Dermis microvascular lymphatic vessel endothelial cell (primary cell): ENCODE measurements around the gene CDH23. TPM values are rescaled to one million over a fixed set of nuclear protein-coding genes. Genes with fewer than 3 reads are reported as not detected.

Experiments
- DNase-seq, 2 donors: peaks; one replicate each; pipeline versions ENCODE4 v3.0.0 to v3.0.0-alpha.2; 2010; ENCODE audit warnings: low read depth in 2 of 2
- total RNA-seq: library from RNA; depleted of rRNA; stranded (reverse); fragments of >200 nt; gene quantifications from 2 replicates; pipeline ENCODE4 v1.2.1, GENCODE V29; 2014

The CDH23 gene
- total RNA-seq, 1 donor from 2014 or later: under 0.01 TPM

DNA sequence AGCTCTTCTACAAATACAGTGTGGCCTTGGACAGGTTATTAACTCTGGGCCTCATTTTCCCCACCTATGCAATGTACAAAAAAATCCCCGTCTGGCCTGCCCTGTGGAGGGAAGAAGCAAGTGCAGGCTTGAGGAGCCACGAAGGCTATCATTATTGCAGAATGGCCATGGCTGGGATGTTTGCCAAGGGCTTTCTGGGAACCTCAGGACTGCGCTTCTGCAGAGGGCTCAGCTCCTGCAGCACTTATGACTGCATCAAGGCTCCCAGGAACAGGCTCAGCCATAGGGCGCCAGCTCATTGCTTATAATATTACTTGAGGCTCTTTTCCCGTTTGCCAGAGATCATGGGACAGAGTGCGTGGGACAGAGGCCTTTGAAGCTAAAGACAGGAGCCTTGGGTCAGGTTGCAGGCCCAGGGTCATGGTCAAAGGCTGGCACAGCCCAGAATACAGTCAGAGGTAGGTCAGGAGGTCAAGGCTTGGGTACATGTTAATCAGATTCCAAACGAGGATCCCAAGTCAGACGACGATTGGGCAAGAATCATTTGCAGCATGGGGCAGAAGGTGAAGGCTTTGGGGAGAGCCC is 343.4 kb downstream of the CDH23 start:
- no peak for DNase-seq

DNA sequence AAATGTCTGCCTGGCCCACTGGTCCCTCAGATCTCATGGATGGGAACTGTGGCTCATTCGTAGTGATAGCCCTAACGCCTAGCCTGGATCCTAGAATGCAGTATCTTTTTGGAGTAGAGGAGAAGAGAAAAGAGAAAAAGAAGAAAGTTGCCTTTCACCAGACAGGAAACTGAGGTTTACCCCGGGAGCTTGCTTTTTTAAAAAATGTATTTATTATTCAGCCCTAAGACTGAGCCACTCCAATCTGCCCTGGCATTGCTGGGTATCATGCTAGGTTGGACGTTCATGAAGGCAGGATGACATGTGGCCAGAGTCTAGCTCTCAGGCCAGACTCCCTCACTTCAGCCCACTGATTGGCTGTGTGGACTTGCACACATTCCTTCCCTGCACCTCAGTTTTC is 344.3 kb downstream of the CDH23 start:
- no peak for DNase-seq

DNA sequence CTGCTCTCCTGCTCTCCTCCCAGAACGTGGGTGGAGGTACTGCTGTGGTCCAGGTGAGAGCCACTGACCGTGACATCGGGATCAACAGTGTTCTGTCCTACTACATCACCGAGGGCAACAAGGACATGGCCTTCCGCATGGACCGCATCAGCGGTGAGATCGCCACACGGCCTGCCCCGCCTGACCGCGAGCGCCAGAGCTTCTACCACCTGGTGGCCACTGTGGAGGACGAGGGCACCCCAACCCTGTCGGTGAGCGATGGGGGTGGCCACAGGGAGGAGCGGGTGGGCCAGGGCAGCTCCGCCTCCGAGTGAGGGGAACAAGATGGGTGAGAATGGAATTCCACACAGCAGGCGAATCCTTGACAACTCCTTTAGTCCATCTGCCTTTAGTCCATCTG is 345.0 kb downstream of the CDH23 start:
- no peak for DNase-seq

DNA sequence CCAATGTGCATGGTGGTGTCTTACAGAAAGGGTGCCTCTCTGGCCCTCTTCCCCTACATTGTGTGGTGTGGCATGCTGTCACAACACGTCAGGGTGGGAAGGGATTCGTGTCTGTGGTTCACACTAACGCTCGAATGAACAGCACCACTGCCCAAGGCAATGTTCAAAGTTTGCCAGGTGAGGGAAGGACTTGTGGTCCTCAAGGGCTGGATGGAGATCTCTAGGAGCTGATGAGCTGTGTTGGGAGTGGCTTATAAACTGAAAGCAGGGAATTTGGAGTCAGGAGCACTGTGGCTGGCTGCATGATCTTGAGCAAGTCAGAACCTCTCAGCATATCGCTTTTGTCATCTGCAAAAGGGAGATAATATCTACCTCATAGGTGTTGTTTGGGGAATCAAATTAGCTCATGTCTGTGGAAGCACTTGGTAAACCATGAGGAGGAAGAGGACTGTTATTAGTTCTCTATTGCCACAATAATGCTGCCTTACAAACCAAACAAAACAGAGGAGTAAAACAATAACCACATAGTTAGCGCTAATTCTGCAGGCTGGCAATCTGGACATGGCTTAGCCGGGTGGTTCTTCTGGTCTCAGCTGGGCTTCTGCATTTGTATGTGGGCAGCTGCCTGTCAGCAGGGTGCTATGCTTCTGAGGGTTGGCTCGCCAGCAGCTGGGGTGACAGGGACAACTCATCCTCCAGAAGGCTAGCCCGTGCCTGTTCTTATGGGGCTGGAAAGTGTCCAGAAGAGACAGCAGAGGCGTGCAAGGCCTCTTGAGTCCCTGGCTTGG is 345.8 kb downstream of the CDH23 start:
- DNase-seq: no peak

DNA sequence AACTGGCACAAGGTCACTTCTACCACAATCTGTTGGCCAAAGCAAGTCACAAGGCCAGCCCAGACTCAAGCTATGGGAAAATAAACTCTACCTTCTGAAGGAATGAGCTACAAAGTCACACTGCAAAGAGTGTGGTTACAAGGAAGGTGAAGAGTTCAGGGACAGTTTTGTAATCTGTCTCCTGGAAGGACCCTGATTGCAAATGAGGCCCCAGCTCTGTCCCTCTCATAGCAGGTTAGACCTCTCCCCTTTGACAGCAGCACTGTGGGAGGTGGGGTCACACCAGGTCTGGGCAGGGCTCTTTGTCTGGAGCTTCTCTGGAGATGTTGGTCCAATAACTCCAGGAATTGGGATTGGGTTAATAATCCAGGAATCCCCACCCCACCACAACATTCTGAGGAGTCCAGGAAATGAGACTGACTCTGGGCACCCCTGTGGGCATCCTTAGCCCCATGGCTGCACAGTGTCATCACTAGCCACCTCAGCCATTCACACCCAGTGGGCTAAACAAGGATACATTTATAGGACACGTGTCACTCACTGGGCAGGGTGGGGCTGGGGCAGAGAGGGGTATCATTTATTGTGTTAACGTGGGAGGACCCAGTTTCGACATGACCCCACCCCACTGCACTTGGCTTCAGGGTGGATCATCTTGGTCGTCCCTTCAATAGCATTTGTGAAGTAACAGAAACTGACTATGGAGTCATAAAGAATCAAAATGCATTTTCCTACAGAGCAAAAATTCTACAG is 346.5 kb downstream of the CDH23 start:
- no peak for DNase-seq

DNA sequence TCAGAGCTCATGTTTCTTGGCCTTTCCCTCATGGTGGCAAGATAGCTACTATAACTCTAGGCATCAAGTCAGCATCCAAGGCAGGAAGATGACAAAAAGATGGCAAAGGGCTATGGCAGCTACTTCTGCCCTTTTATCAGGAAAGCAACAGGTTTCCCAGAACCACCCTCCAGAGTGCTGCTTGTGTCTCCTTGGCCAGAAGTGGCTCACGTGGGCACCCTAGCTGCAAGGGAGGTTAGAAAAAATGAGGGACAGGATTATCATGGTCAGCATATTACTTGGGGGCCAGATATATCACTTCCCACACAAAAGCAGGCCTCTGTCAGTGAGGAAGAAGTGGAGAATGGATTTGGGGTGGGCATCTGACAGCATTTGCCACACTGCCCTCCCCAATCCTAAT is 347.1 kb downstream of the CDH23 start:
- no peak for DNase-seq

DNA sequence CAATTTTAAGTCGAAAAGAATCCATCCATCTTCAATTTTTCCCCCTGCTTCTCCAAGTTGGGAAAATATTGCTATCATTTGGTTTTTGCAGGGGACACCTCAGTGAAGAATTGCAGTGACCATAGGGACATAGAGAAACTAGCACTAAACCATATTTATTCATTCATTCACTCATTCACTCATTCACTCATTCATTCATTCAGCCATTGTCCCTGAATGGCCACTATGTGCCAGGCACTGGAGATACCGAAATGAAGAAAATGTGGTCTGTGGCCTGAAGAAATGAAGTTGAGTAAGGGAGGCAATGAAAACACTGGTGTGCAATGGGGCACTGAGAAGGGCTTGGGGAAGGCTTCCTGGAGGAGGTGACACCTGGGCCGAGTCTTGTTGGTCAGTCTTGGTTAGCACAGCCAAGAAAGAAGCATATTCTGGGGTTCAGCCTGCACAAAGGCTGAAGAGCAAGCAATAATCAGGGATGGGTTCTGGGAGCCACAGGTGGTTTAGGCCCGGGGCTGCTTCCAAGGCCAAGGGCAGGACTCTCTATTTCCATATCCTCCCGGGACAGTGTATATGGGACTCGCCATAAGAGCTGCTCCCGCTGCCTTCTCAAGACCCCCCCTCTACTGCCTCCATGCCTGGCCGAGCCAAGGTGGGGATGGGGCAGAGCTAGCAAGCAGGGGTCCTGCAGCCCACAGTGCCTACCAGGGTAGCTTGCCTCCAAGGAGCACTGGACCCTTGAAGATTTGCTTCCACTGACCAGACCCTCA is 348.4 kb downstream of the CDH23 start:
- DNase-seq: no peak

DNA sequence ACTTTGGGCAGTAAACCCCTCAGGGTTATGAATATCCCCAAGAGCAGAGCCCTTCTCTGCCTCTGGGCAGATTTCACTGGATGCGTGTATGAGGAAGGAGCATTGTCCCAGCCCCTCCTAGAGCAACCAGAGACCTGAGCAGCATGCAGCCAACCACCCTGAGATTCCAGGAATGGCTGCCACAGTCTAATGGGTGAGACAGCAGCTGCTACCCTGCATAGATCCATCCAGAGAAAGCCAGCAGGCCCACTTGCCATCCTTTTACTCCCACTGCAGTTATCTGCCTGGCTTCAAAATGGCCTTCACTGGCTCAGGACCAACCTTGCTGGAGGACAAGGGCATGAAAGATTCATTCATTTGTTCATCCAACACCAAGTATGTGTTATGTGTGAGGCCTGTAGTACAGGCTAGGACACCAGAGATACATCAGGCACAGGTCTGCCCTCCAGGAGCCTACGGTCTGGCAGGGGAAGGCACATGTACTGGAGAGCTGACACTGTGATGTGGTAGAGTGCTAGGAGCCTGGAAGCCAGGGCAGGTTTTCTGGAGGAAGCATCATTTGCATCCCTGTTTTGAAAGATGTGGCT is 349.0 kb downstream of the CDH23 start:
- no peak for DNase-seq

DNA sequence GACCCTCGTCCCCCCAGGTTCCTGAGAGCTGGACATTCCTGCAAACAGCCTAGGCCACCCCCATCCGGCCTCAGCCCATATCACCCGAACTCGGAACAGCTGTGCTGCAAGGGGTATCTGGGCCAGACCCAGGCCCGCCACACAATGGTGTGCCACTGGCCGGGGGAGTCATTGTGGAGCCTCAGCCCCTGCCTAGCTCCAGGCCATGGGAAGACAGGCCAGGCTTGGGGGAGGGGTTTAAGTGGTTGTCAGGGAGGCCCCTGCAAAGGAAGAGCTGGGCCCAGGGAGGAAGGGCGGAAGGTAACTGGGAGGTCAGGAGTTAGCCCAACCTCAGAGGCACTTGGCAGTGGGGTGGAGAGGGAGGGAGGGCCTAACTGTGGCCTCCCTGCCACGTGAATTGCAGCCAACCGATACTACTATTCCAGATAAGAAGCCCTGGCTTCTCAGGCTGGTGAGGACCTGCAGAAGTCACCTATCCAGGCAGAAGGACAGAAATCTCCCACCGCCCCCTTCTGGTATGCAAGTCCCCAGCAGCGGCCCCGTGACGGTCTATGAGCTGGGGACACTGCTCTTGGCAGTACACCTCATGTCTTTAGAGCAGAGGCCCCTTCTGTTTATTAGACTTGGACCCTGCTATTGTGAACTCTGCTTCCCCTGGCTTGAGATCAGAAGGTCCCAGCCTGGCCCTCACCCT is 349.8 kb downstream of the CDH23 start:
- DNase-seq: no peak

DNA sequence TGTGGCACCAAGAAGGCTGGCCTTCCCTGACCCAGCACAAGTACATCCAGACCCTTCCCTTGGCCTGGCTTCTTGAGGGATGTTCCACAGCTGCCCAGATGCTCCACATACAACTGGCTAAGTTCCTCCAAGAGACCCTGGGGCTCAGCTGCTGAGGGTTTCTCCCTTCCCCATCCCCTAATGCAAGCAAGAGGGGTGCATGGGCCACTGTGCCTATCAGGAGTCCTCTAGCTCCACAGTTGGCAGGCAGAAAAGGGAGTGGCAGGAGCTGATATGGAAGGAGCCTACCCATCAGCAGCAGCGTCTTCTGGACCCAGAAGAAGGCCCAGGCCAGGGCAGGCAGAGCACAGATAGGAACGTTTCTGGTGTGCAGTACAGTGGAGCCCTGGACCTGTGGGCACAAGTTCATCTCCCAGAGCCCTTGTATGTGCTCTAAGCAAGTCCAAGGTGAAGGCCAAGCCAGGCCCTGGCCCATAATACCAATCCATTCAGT is 350.4 kb downstream of the CDH23 start:
- no peak for DNase-seq

DNA sequence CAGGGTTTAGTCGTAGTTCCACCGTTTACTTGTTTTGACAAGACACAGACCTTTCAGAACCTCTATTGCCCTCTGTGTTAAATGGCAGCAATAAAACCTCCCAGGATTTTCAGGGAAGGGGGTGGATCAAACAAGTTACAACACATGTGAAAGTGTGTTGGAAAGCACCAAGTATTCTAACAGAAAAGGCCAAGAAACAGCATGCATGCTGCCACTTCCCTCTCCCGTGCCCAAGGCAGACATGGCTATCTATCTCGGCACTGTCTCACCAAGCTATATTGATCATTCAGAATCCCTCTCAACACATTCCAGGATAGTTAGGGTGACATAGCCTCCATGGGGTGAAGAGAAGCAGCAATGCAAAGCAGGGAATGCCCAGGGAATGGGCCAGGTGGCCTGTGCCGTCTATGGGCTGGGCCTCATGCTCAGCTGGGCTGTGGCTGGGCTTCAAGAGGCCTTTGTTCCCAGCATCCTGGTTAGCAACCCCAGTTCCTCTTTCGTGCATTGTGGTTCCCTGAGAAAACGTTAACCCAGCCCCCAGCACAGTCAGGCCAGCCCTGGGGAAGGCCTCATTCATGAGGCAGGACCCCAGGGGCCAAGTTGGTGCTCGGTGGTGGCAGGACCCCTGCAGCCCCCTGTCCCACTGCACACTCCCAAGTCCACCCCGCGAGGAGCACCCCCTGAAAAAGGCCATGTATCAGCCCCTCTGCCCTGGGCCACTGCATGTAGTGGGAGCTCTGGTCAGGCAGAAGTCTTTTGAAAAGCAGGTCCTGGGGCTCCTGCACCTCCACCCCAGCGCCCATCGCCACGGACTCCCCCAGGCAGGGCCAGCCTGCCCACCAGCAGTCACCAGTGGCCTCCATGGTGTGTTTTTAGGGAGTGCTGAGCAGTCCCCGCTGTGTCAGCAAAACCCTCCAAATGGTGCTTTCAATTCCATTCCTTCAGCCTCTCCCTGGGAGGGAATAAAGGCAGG is 351.1 kb downstream of the CDH23 start:
- peak in 1 of 2 donors; percentile 19 for DNase-seq

DNA sequence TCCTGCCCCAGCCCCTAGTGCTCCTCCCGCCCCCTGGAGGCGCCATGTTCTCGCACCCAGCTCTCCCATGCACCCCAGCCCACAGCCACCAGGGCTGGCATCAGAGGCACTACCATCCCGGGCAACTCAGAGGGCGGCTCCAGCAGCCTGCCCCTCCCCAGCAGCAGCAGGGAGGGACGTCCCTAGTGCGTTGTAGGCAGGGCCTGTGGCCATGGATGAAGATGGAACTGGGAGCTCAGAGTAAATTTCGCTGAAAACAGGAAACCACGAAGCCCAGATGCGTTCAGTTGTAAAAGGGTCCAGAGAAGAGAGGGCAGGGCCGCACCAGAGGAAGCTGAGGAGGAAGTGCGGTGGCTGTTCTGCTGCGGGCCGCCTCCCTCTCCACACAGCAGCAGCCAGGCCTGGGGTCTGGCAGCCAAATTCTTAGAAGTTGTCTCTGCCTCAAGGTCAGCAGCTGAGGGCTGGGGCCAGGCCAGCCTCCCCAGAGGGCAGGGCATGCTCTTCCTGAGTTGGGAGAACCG is 352.0 kb downstream of the CDH23 start:
- peak in 1 of 2 donors; percentile 50 for DNase-seq

DNA sequence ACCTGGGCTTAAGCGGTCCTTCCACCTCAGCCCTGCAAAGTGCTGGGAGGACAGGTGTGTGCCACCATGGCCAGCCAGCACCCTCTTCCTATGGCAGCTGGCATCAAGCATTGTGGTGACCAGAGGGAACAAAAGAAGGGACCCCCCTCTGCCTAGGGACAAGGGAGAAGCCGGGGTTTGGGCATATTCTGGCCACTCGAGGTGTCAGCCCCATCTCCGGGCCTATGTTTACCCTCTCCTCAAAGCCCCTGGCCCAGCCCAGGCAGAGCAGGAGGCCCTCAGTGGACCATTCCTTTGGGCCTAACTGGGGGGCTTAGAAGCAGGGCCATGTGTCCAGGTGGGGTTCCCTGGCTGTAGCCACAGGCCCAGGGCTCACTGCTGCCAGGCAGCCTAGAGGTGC is 352.7 kb downstream of the CDH23 start:
- DNase-seq: no peak

DNA sequence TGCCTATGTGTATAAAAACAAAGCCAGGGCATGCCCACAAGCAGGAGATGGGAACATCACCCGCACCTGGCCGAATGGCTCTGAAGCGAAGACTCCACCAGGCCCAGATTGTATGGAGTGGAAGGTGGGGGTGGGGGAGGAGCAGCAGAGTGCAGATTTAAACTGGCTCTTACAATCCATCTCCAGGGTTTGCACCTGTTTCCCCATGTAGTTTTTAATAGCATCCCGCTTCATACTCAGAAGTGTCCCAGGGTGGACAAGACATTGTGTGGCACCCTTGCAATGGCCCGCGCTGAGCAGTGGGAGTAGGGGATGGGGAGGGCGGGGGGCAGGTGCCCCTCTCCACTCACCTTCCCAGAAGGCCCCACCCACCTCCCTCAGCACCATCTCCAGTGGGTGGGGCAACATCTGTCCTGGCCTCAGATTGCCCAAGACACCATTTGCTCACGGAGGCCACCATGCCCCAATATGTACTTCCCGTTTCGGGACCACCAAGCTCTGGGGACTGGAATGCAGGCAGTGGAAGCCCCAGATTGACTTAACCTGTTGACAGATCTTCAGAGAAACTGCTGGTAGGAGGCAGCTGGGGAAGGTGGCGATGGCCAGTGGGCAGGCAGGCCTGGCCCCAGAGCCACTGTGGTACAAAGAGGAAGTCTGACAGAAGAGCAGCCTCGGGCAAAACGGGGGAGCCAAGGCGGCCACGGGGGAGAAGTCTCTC is 353.6 kb downstream of the CDH23 start:
- no peak for DNase-seq

DNA sequence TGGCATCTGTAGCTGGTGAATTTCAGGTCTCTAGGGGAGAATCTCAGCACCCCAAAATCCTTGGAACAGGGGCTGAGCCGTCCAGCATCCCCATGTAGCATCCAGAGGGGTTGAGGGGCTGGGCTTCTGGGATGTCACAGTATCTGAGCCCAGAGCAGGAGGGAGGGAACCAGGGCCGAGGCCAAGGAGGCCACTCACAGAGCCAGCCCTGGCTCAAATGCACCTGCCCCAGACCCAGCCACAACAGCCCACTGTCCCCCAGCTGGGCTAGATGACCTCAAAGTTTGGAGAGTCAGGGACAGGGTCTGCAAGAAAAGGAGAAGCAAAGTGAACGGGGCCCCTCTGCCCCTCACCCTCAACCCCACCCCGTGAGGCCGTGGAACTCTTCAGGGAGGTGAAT is 354.3 kb downstream of the CDH23 start:
- DNase-seq: no peak

DNA sequence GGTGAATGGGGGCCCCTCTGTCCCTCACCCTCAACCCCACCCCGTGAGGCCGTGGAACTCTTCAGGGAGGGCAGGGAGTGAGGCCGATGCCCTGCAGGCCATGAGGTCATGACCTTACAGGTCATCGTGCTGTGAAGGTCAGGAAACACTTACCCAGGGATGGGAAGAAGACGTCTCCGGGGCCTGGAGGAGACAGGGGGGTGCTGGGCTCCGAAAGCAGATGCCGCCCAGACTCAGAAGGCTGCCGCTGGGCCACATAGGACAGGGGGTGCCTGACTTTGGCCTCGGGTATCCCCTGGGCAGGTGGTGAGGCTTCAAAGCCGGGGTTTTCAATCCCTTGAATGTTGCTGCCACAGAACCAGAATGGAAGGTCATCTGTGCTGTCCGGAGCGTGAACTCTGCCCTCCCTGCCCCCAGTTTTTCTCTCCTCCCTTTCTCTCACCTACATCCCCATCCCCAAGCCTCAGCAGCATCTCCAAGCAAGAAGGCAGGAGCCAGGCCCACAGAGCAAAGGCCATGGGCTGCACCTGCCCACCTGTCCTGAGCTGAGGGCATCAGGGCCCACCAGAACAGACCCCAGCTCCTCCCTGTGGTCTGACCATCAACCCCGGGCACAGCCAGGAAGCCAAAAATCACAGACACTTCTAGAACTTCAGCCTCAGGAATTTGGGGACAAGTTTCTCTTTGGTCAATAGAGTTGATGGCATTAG is 354.9 kb downstream of the CDH23 start:
- no peak for DNase-seq

DNA sequence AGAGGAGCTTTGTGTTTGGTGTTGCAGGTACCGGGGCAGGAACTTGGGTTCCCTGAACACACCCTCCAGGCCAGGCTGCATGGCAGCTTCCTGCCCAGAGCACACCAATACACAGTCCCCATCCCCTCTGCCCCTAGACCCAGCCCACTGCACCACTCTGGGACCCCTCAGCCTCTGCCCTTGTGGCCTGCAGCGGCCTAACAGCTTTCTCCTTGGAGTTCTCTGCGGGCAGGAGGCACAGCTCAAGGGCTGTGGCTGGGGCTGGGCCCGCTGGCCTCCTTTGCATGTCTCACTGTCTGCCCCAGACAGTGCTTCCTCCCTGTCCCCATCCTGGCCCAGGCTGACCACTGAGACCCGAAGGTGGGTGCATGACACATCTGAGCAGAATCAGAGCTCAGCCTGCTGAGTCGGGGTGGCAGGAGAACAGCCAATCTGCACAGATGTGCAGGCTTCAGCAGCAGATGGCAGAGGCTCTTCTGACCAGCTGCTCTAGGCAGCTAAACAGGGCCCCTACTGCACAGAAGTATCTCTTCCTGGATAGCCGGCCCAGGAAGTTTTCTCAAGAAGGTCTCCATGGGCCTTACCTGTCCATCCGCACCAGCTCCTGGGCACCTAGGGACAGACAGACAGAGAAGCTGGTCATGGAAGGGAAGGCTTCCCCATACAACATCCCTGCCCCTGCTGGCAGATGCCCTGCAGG is 355.8 kb downstream of the CDH23 start:
- no peak for DNase-seq
